GM23338 (cell line): ENCODE measurements around the gene CSF1R. TPM values are rescaled to one million over a fixed set of nuclear protein-coding genes. Genes with fewer than 3 reads are reported as not detected.

Experiments used
- ATAC-seq: fragments of 200-7000 bp; cut with Tn5 transposase; 3 replicates; pipeline ENCODE4 v1.9.1; 2020
- DNase-seq: peaks from one replicate; pipeline ENCODE4 v3.0.0-alpha.2; 2015; ENCODE audit warnings: low spot score
- H2AFZ ChIP-seq: fragments of 200-600 bp; sonication (generic); 2 replicates; pipeline ENCODE4 v1.8.0; 2016; ENCODE audit warnings: antibody characterized with exemption, mild to moderate bottlenecking, moderate library complexity
- H3F3A ChIP-seq: fragments of 200-600 bp; sonication (generic); replicated peaks from 2 replicates; pipeline ENCODE4 v1.8.0; 2017; ENCODE audit warnings: antibody characterized with exemption, mixed run types, low read depth
- H3K27ac ChIP-seq: fragments of 200-600 bp; sonication (generic); 2 replicates; pipeline ENCODE4 v1.6.1; 2016; ENCODE audit warnings: low read depth
- H3K27me3 ChIP-seq: fragments of 200-600 bp; sonication (generic); 2 replicates; pipeline ENCODE4 v1.8.0; 2016; ENCODE audit warnings: mild to moderate bottlenecking, mixed run types, moderate library complexity; ENCODE audit not compliant: insufficient read depth
- H3K36me3 ChIP-seq: fragments of 200-600 bp; sonication (generic); 2 replicates; pipeline ENCODE4 v1.8.0; 2016; ENCODE audit warnings: mild to moderate bottlenecking; ENCODE audit not compliant: insufficient read depth
- H3K4me1 ChIP-seq: fragments of 200-600 bp; sonication (generic); 2 replicates; pipeline ENCODE4 v1.8.0; 2016; ENCODE audit warnings: mild to moderate bottlenecking, moderate library complexity; ENCODE audit not compliant: insufficient read depth
- H3K4me2 ChIP-seq: fragments of 200-600 bp; sonication (generic); 2 replicates; pipeline ENCODE4 v1.7.1; 2017; ENCODE audit warnings: mixed run types
- H3K4me3 ChIP-seq: fragments of 200-600 bp; sonication (generic); 2 replicates; pipeline ENCODE4 v1.6.1; 2016; ENCODE audit warnings: mixed run types
- H3K79me2 ChIP-seq: fragments of 200-600 bp; sonication (generic); replicated peaks from 2 replicates; pipeline ENCODE4 v1.8.0; 2017; ENCODE audit warnings: mild to moderate bottlenecking; ENCODE audit not compliant: insufficient read depth
- H3K9me2 ChIP-seq: fragments of 200-600 bp; sonication (generic); 2 replicates; pipeline ENCODE4 v1.8.0; 2017; ENCODE audit not compliant: insufficient read depth
- H4K20me1 ChIP-seq: fragments of 200-600 bp; sonication (generic); replicated peaks from 2 replicates; pipeline ENCODE4 v1.8.0; 2017; ENCODE audit warnings: mild to moderate bottlenecking; ENCODE audit not compliant: insufficient read depth
- H3K27ac Mint-ChIP-seq: 2 replicates; pipeline ENCODE4 v1.8.0; 2020; ENCODE audit warnings: inconsistent platforms, mild to moderate bottlenecking, moderate library complexity, mixed read lengths
- H3K27me3 Mint-ChIP-seq: 3 replicates; pipeline ENCODE4 v1.8.0; 2022; ENCODE audit warnings: low read depth, mild to moderate bottlenecking, moderate library complexity, mixed read lengths, inconsistent platforms; ENCODE audit not compliant: insufficient read depth, poor library complexity
- H3K36me3 Mint-ChIP-seq: 3 replicates; pipeline ENCODE4 v1.8.0; 2021; ENCODE audit warnings: low read depth, mild to moderate bottlenecking, inconsistent platforms, moderate library complexity, mixed read lengths
- H3K4me1 Mint-ChIP-seq: 3 replicates; pipeline ENCODE4 v1.8.0; 2020; ENCODE audit warnings: mild to moderate bottlenecking, inconsistent platforms, mixed read lengths
- H3K4me3 Mint-ChIP-seq: 3 replicates; pipeline ENCODE4 v1.8.0; 2021; ENCODE audit warnings: moderate library complexity, mild to moderate bottlenecking, inconsistent platforms, mixed read lengths
- H3K9me3 Mint-ChIP-seq: 3 replicates; pipeline ENCODE4 v1.8.0; 2020; ENCODE audit warnings: moderate library complexity, mild to moderate bottlenecking, inconsistent platforms, mixed read lengths
- CREB1 ChIP-seq: fragments of 250-450 bp; sonication (Bioruptor Pico); IDR thresholded peaks from 2 replicates; pipeline ENCODE4 v1.5.0; 2020; ENCODE audit warnings: low read depth, mild to moderate bottlenecking, moderate library complexity
- ETS1 ChIP-seq: IDR thresholded peaks from 2 replicates; pipeline ENCODE4 v1.6.1; 2016; ENCODE audit warnings: antibody characterized with exemption
- EZH2 ChIP-seq: fragments of 200-600 bp; sonication (generic); IDR thresholded peaks from one replicate; pipeline ENCODE4 v1.8.0; 2017; ENCODE audit warnings: antibody characterized with exemption, mild to moderate bottlenecking, low read depth; ENCODE audit not compliant: unreplicated experiment
- EZH2phosphoT487 ChIP-seq: fragments of 200-600 bp; sonication (generic); IDR thresholded peaks from one replicate; pipeline ENCODE4 v1.8.1; 2018; ENCODE audit warnings: antibody characterized with exemption; ENCODE audit not compliant: unreplicated experiment
- NANOG ChIP-seq: IDR thresholded peaks from 2 replicates; pipeline ENCODE4 v1.6.1; 2016; ENCODE audit warnings: antibody characterized with exemption, borderline replicate concordance
- ZNF114 ChIP-seq: fragments of 250-450 bp; sonication (Bioruptor Pico); IDR thresholded peaks from 2 replicates; pipeline ENCODE4 v1.5.0; 2020; ENCODE audit warnings: mild to moderate bottlenecking, moderate library complexity
- ZNF331 ChIP-seq: fragments of 250-450 bp; sonication (Bioruptor Pico); IDR thresholded peaks from 2 replicates; pipeline ENCODE4 v1.5.0; 2020; ENCODE audit warnings: low read depth, mild to moderate bottlenecking, moderate library complexity
- ZNF462 ChIP-seq: fragments of 250-450 bp; sonication (Bioruptor Pico); IDR thresholded peaks from 2 replicates; pipeline ENCODE4 v1.5.0; 2020; ENCODE audit warnings: mild to moderate bottlenecking, moderate library complexity
- polyA plus RNA-seq: library from polyadenylated mRNA; unstranded; fragments of >200 nt; fragmentation: Nextera tagmentation; extraction: Ambion mirVana; gene quantifications from 2 replicates; pipeline ENCODE4 v1.2.1, GENCODE V29; 2016
- total RNA-seq: library from RNA; depleted of rRNA; stranded (reverse); fragments of >200 nt; shearing (Covaris generic); gene quantifications from 2 replicates; pipeline ENCODE4 v1.2.3, GENCODE V29; 2014

CSF1R gene
- total and polyA plus RNA-seq, 2 experiments from 2014 or later = 0.21 TPM; not detected in 1

GRCh38 chr5:150066901-150067396 is 19.4 kb downstream of the CSF1R start (continued):
- TF ChIP-seq ZNF462 (no peak), EZH2phosphoT487 (no peak), ZNF331 (CRISPR knock-in tag) (no peak), NANOG (no peak), CREB1 (CRISPR knock-in tag) (no peak), ETS1 (no peak)

- no peak overlapping the region for H3K4me2 ChIP-seq
- TF ChIP-seq ZNF462 = no peak
- TF ChIP-seq ZNF114 (CRISPR knock-in tag) = no peak
- no peak for TF ChIP-seq EZH2
- no peak for TF ChIP-seq ETS1
Measured at GRCh38 chr5:150066436-150066835, 19.9 kb downstream of the CSF1R start.

More at GRCh38 chr5:150066436-150066835, 19.9 kb downstream of the CSF1R start:
- no peaks in the 10 kb centered on the region for H3K9me2 ChIP-seq
- H3K27me3 Mint-ChIP-seq = peaks cover 9% of the 10 kb centered on the region
- H3K4me3 ChIP-seq = no peak overlapping the region
- H3F3A ChIP-seq = no peaks in the 10 kb centered on the region
- H3K4me3 Mint-ChIP-seq = no peak overlapping the region
- H3K27ac Mint-ChIP-seq = no peak overlapping the region
- H3K9me3 Mint-ChIP-seq = no peaks in the 10 kb centered on the region
- ATAC-seq (no peak), DNase-seq (no peak)
- H3K4me1 Mint-ChIP-seq = peaks cover 2% of the 10 kb centered on the region; the same call in 1 of the 3 replicates
- H3K79me2 ChIP-seq = no peaks in the 10 kb centered on the region
- no peak overlapping the region for H2AFZ ChIP-seq
- no peaks in the 10 kb centered on the region for H4K20me1 ChIP-seq
- no peak overlapping the region for H3K27ac ChIP-seq
- no peaks in the 10 kb centered on the region for H3K27me3 ChIP-seq
- no peaks in the 10 kb centered on the region for H3K36me3 Mint-ChIP-seq
- H3K36me3 ChIP-seq = no peaks in the 10 kb centered on the region
- H3K4me1 ChIP-seq = no peaks in the 10 kb centered on the region
